HepG2 (cell line): ENCODE measurements around the gene ZCCHC8. TPM values are rescaled to one million over a fixed set of nuclear protein-coding genes. Genes with fewer than 3 reads are reported as not detected.

Experiments
- EHMT2 ChIP-seq: fragments of 200-600 bp; sonication (generic); IDR thresholded peaks from 2 replicates; pipeline ENCODE4 v1.7.0; 2017; ENCODE audit warnings: antibody characterized with exemption, low read depth, low read length, borderline replicate concordance
- FOXK1 ChIP-seq: sonication (generic); formaldehyde crosslinking; IDR thresholded peaks from 2 replicates; pipeline ENCODE4 v1.4.0; 2020; ENCODE audit warnings: low read depth, missing genetic modification reagents, borderline replicate concordance
- KDM6A ChIP-seq: IDR thresholded peaks from 2 replicates; pipeline ENCODE4 v1.6.1; 2016; ENCODE audit warnings: low read depth
- MIER3 ChIP-seq: IDR thresholded peaks from 2 replicates; pipeline ENCODE4 v1.6.1; 2016; ENCODE audit warnings: missing compliant biosample characterization, borderline replicate concordance
- NFE2L1 ChIP-seq: sonication (generic); formaldehyde crosslinking; IDR thresholded peaks from 2 replicates; pipeline ENCODE4 v1.4.0; 2020; ENCODE audit warnings: missing genetic modification reagents, mild to moderate bottlenecking, borderline replicate concordance
- POLR2G ChIP-seq: fragments of 200-400 bp; formaldehyde crosslinking; IDR thresholded peaks from 2 replicates; pipeline ENCODE4 v1.6.1; 2018; ENCODE audit warnings: mild to moderate bottlenecking, low read depth, low read length, moderate library complexity
- RARA ChIP-seq: IDR thresholded peaks from 2 replicates; pipeline ENCODE4 v1.6.1; 2016; ENCODE audit warnings: missing genetic modification reagents, missing compliant biosample characterization
- RFXAP ChIP-seq: sonication (generic); formaldehyde crosslinking; IDR thresholded peaks from 2 replicates; pipeline ENCODE4 v1.4.0; 2020; ENCODE audit warnings: missing genetic modification reagents, borderline replicate concordance
- SCMH1 ChIP-seq: sonication (generic); formaldehyde crosslinking; IDR thresholded peaks from 2 replicates; pipeline ENCODE4 v1.9.0; 2021; ENCODE audit warnings: missing genetic modification reagents, mild to moderate bottlenecking, borderline replicate concordance
- SIX4 ChIP-seq: sonication (generic); formaldehyde crosslinking; IDR thresholded peaks from 2 replicates; pipeline ENCODE4 v1.4.0; 2020; ENCODE audit warnings: missing genetic modification reagents
- SMAD1 ChIP-seq: sonication (generic); formaldehyde crosslinking; IDR thresholded peaks from 2 replicates; pipeline ENCODE4 v1.4.0; 2020; ENCODE audit warnings: missing genetic modification reagents, low read depth, mild to moderate bottlenecking, borderline replicate concordance
- SNAPC2 ChIP-seq: sonication (generic); formaldehyde crosslinking; IDR thresholded peaks from 2 replicates; pipeline ENCODE4 v1.8.1; 2022; ENCODE audit warnings: mild to moderate bottlenecking, missing genetic modification reagents
- SOX5 ChIP-seq: IDR thresholded peaks from 2 replicates; pipeline ENCODE4 v1.6.1; 2016; ENCODE audit warnings: borderline replicate concordance
- SP1 ChIP-seq, 2 experiments: fragments of 450-650 bp in 1 of 2; sonication (generic) in 1 of 2; formaldehyde crosslinking in 1 of 2; IDR thresholded peaks; 2 replicates each; pipeline versions ENCODE4 v1.4.0 to v1.6.1; 2016 to 2020; ENCODE audit warnings: missing genetic modification reagents in 1 of 2
- SRSF4 ChIP-seq: fragments of 200-400 bp; formaldehyde crosslinking; IDR thresholded peaks from one replicate; pipeline ENCODE4 v1.6.1; 2018; ENCODE audit warnings: mild to moderate bottlenecking, low read depth, low read length, moderate library complexity; ENCODE audit not compliant: poor library complexity, severe bottlenecking
- TEAD2 ChIP-seq: sonication (generic); formaldehyde crosslinking; IDR thresholded peaks from 2 replicates; pipeline ENCODE4 v1.9.0; 2021; ENCODE audit warnings: missing genetic modification reagents
- ZC3H4 ChIP-seq: sonication (generic); formaldehyde crosslinking; IDR thresholded peaks from 2 replicates; pipeline ENCODE4 v1.4.0; 2020; ENCODE audit warnings: missing genetic modification reagents, borderline replicate concordance
- ZFP36 ChIP-seq: fragments of 150-350 bp; IDR thresholded peaks from 2 replicates; pipeline ENCODE4 v1.6.1; 2018; ENCODE audit warnings: borderline replicate concordance, low read length, low read depth; ENCODE audit not compliant: partially characterized antibody
- ZNF333 ChIP-seq: sonication (generic); formaldehyde crosslinking; IDR thresholded peaks from 2 replicates; pipeline ENCODE4 v1.4.0; 2020; ENCODE audit warnings: mild to moderate bottlenecking, missing genetic modification reagents, borderline replicate concordance
- ZNF382 ChIP-seq: sonication (generic); formaldehyde crosslinking; IDR thresholded peaks from 2 replicates; pipeline ENCODE4 v1.5.0; 2020; ENCODE audit warnings: missing genetic modification reagents, mild to moderate bottlenecking, borderline replicate concordance
- ZNF431 ChIP-seq: sonication (generic); formaldehyde crosslinking; IDR thresholded peaks from 2 replicates; pipeline ENCODE4 v1.9.0; 2022; ENCODE audit warnings: missing genetic modification reagents, low read depth, mild to moderate bottlenecking, borderline replicate concordance
- ZNF510 ChIP-seq: sonication (generic); formaldehyde crosslinking; IDR thresholded peaks from 2 replicates; pipeline ENCODE4 v1.4.0; 2020; ENCODE audit warnings: low read depth, mild to moderate bottlenecking, missing genetic modification reagents
- ZNF549 ChIP-seq: sonication (generic); formaldehyde crosslinking; IDR thresholded peaks from 2 replicates; pipeline ENCODE4 v1.5.0; 2020; ENCODE audit warnings: missing genetic modification reagents
- ZNF619 ChIP-seq: sonication (generic); formaldehyde crosslinking; IDR thresholded peaks from 2 replicates; pipeline ENCODE4 v1.4.0; 2020; ENCODE audit warnings: mild to moderate bottlenecking, missing genetic modification reagents
- ZNF652 ChIP-seq: IDR thresholded peaks from 2 replicates; pipeline ENCODE4 v1.6.1; 2016; ENCODE audit warnings: low read depth, borderline replicate concordance
- ZNF7 ChIP-seq: IDR thresholded peaks from 2 replicates; pipeline ENCODE4 v1.6.1; 2016; ENCODE audit warnings: missing biosample characterization, missing genetic modification reagents
- ZNF737 ChIP-seq: sonication (generic); formaldehyde crosslinking; IDR thresholded peaks from 2 replicates; pipeline ENCODE4 v1.5.0; 2020; ENCODE audit warnings: missing genetic modification reagents, mild to moderate bottlenecking, borderline replicate concordance
- ZNF792 ChIP-seq: IDR thresholded peaks from 2 replicates; pipeline ENCODE4 v1.6.1; 2016
- polyA plus RNA-seq, 8 experiments: library from polyadenylated mRNA; depleted of rRNA in 3 of 8; stranded (reverse) in 7 of 8; unstranded in 1 of 8; fragments of >200 nt; fragmentation: Illumina TruSeq in 4 of 8; extraction: Trizol in 4 of 8; gene quantifications; 2 replicates each; pipeline versions ENCODE4 v1.2.1 to v1.2.3, GENCODE V29; 2011 to 2016; ENCODE audit warnings: low read depth in 4 of 8, missing spikeins in 1 of 8, mixed read lengths in 1 of 8; ENCODE audit not compliant: insufficient read depth in 1 of 8
- total RNA-seq, 5 experiments: library from RNA; depleted of rRNA; stranded (reverse); fragments of >200 nt; fragmentation: Illumina TruSeq; extraction: Trizol; gene quantifications; 2 replicates each; pipeline ENCODE4 v1.2.3, GENCODE V29; 2016; ENCODE audit warnings: low read depth in 1 of 5
- TF ChIP-seq, protein P1 (sequence below): IDR thresholded peaks from 2 replicates; pipeline ENCODE4 v1.6.1; 2016; ENCODE audit warnings: low read depth, borderline replicate concordance
- TF ChIP-seq, protein P2 (sequence below): IDR thresholded peaks from 2 replicates; pipeline ENCODE4 v1.6.1; 2016; ENCODE audit warnings: mild to moderate bottlenecking
- TF ChIP-seq, protein P3 (sequence below): sonication (generic); formaldehyde crosslinking; IDR thresholded peaks from 2 replicates; pipeline ENCODE4 v1.4.0; 2020; ENCODE audit warnings: mild to moderate bottlenecking, missing genetic modification reagents

Gene ZCCHC8
- total and polyA plus RNA-seq, 2 of the 13 experiments (the other 11 are each of a cell fraction or from before 2014, with no cell fraction given), result 18.6 to 20.9 TPM

DNA sequence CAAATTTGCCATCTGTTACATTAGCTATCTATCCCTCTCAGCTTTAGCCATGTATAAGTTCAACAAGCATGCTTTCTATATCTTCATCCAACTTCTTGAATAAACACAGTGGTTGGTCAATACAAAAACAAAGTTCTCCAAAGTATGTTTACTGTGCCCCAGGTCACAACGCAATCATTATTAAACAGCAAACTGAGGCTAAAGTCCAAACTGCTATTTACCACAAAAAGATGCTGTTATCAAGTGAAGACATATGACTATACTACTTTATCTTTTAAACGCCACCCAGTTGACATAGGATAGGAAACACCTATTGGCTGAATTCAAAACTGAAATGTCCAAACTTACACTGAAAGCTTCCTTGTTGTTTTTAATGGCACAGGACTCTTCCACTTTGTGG lies 11.7 kb downstream of the ZCCHC8 start (continued):
- TF ChIP-seq ZNF333, result no peak
- TF ChIP-seq ZNF431 (CRISPR knock-in tag), result no peak
- TF ChIP-seq NFE2L1, result no peak
- peak; percentile 95 for TF ChIP-seq FOXK1 (CRISPR knock-in tag)
- peak; percentile 93 for TF ChIP-seq SOX5 (CRISPR knock-in tag)
- no peak for TF ChIP-seq EHMT2
- peak; percentile 91 for TF ChIP-seq RARA (CRISPR knock-in tag)
- no peak for TF ChIP-seq ZNF382 (CRISPR knock-in tag)
- no peak; the same call in 1 of the 2 replicates for TF ChIP-seq ZNF792 (CRISPR knock-in tag)
- peak; percentile 73; the same call in 1 of the 2 replicates for TF ChIP-seq SNAPC2 (CRISPR knock-in tag)
- TF ChIP-seq SP1 (IDR thresholded peaks at IDR 0.05), result no peak
- no peak for TF ChIP-seq SP1 (CRISPR knock-in tag; IDR thresholded peaks at IDR 0.05)
- TF ChIP-seq ZNF619 (CRISPR knock-in tag), result no peak
- no peak for TF ChIP-seq SCMH1
- TF ChIP-seq ZFP36, result no peak
- TF ChIP-seq TEAD2, result no peak
- TF ChIP-seq, protein P1, sequence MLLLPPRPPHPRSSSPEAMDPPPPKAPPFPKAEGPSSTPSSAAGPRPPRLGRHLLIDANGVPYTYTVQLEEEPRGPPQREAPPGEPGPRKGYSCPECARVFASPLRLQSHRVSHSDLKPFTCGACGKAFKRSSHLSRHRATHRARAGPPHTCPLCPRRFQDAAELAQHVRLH (CRISPR knock-in tag), result no peak
- no peak for TF ChIP-seq ZNF549
- no peak for TF ChIP-seq ZC3H4 (CRISPR knock-in tag)
- no peak for TF ChIP-seq RFXAP (CRISPR knock-in tag)
- peak; percentile 87; the same call in 1 of the 2 replicates for TF ChIP-seq KDM6A (CRISPR knock-in tag)
- peak; percentile 87; the same call in 1 of the 2 replicates for TF ChIP-seq MIER3 (CRISPR knock-in tag)
- TF ChIP-seq, protein P2, sequence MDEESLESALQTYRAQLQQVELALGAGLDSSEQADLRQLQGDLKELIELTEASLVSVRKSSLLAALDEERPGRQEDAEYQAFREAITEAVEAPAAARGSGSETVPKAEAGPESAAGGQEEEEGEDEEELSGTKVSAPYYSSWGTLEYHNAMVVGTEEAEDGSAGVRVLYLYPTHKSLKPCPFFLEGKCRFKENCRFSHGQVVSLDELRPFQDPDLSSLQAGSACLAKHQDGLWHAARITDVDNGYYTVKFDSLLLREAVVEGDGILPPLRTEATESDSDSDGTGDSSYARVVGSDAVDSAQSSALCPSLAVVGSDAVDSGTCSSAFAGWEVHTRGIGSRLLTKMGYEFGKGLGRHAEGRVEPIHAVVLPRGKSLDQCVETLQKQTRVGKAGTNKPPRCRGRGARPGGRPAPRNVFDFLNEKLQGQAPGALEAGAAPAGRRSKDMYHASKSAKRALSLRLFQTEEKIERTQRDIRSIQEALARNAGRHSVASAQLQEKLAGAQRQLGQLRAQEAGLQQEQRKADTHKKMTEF (CRISPR knock-in tag), result peak; percentile 89
- TF ChIP-seq ZNF737 (CRISPR knock-in tag), result no peak
- TF ChIP-seq SMAD1, result no peak
- TF ChIP-seq ZNF652 (CRISPR knock-in tag), result peak; percentile 13; the same call in 1 of the 2 replicates
- TF ChIP-seq POLR2G, result no peak
- TF ChIP-seq SIX4, result peak; percentile 73; the same call in 1 of the 2 replicates
- no peak for TF ChIP-seq ZNF7
- no peak for TF ChIP-seq SRSF4
- TF ChIP-seq, protein P3, sequence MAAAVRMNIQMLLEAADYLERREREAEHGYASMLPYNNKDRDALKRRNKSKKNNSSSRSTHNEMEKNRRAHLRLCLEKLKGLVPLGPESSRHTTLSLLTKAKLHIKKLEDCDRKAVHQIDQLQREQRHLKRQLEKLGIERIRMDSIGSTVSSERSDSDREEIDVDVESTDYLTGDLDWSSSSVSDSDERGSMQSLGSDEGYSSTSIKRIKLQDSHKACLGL, result no peak
- TF ChIP-seq ZNF510, result no peak
